Epithelial cell of esophagus (primary cell): ENCODE measurements around the gene EPHA4.
A peak's percentile ranks its signal among the peaks of the same experiment; 100 is the strongest.

ENCODE experiments used
- DNase-seq: peaks from one replicate; pipeline ENCODE4 v3.0.0; 2010; ENCODE audit warnings: low read depth
- H3K4me3 ChIP-seq: 2 replicates; pipeline ENCODE4 v1.5.1; 2011; ENCODE audit warnings: mild to moderate bottlenecking, low read length, control low read depth
- CTCF ChIP-seq: IDR thresholded peaks from 2 replicates; pipeline ENCODE4 v1.5.1; 2011; ENCODE audit warnings: low read depth, mild to moderate bottlenecking, low read length, control low read depth, inconsistent platforms; ENCODE audit not compliant: insufficient read depth; ENCODE audit errors: missing control alignments

The EPHA4 gene

GRCh38 chr2:221572219-221572820, at the start of gene EPHA4:
Gene EPHA4, minus strand, starts transcription at chr2:221572304. Its CDS starts 56 bp downstream, at chr2:221572248.
- peak within 1 kb of the TSS; percentile 88 for H3K4me3 ChIP-seq
- DNase-seq, result peak; percentile 91
- TF ChIP-seq CTCF, result no peak

DNA sequence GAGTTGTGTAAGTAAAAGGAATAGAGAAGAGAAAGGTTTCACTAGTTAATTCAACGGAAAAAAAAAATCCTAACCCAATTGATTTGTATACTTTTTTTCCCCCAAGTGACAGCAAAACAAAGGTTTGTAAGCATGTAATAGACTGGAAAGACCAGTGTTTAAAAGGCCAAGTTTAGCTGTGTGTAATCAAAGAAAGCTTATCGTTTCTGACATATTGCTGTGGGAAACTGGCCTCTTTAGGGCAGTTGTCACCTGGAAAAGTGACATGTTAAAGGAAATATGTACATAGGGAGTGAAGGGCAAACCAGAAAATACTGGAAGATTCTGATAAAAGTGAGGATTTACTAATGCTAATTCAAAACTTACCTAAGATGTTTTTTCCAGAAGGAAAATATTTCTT, 45.9 kb upstream of the EPHA4 start:
- no peak for TF ChIP-seq CTCF
- no peak overlapping the region for H3K4me3 ChIP-seq
- no peak for DNase-seq

GRCh38 chr2:221616561-221616960, 44.5 kb upstream of the EPHA4 start:
- H3K4me3 ChIP-seq, result no peak overlapping the region
- no peak for TF ChIP-seq CTCF
- DNase-seq, result no peak

DNA sequence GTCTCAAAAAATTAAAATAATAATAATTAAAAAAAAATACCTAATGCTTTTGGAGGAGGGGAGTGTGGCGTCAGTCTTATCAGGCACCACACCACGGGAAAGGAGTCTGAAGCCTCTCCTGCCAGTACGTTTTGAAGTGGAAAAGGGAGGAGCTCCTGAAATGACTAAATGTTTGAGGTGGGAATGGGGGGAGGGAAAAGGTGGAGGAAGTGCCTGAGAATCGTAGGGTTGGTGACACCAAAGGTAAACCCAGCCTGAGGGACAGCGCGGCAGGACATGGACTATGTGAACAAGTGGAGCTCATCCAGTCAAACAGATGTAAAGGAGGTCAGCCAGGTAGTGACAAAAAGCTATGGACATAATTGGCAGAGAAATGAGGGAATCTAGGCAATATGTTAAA, 42.2 kb upstream of the EPHA4 start:
- DNase-seq, result no peak
- H3K4me3 ChIP-seq, result no peak overlapping the region
- no peak for TF ChIP-seq CTCF

DNA sequence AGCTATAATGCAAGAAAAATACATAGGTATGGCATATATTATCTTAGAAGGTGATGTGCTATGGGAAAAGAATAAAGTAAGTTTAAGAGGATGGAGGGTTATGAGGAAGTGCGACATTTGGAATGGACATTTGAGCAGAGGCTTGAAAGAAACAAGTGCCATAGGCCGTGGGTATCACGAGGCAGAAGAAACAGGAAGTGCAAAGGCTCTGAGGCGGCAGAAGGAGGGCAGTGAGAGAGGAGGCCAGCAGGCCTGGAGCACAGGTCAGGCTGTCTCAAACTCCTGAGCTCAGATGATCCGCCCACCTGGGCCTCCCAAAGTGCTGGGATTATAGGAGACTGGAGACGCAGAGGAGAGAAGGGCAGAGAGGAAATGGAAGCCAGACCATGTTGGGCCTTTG, 40.7 kb upstream of the EPHA4 start:
- no peak for DNase-seq
- no peak overlapping the region for H3K4me3 ChIP-seq
- no peak for TF ChIP-seq CTCF

- DNase-seq, result no peak
- no peak for TF ChIP-seq CTCF
- H3K4me3 ChIP-seq, result no peak overlapping the region
These were observed 40.1 kb upstream of the EPHA4 start for GRCh38 chr2:221612161-221612560.

- TF ChIP-seq CTCF, result no peak
- DNase-seq, result no peak
- no peak overlapping the region for H3K4me3 ChIP-seq
These were observed 38.6 kb upstream of the EPHA4 start for GRCh38 chr2:221610675-221611074.
